ENCODE data around the gene GPT2.
A peak's percentile ranks its signal among the peaks of the same experiment; 100 is the strongest.

Gene GPT2

DNA sequence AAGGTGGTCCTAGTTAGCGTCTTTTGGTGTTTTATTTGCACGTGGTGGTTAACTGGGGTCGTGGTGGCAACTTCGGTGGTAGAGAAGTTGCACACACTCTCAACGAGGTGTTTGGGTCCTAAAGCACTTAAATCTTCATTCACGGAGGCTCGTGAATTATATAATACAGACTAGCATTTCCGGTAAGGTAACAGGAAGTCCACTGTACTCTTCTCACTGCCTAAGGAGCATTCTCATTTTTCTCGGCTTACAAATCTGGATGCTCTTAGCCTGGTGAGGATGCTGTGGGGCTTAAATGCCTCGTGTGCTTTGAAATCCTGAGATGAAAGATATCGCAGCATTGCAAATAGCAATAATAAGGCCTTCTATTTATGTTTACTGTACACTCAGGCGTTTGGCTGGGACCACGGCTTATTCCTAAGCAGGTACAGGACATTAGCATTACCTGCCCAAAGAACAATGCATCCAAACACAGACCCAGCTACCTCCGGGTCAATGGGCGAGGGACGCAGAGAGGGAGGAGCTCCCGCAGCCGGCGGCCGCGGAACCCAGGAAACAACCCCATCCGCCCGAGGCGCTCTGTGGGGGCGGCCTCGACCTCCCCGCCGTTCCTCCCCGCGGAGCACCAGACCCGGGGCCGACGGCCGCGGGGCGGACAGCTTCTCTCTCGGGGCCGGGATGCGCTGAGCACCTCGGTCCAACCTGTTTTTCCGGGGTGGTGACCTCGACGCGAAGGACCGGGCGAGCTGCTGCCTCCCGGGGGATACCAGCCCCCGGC lies 88.5 kb downstream of the GPT2 start:
- no peaks in the 10 kb centered on the region for H3K27me3 Mint-ChIP-seq
- peaks cover 27 to 31% of the 10 kb centered on the region in 2 donors for H3K36me3 Mint-ChIP-seq
- H3K9me3 Mint-ChIP-seq, result no peaks in the 10 kb centered on the region
- ATAC-seq (replicated peaks) (peak; percentile 48 to 53), DNase-seq (peak; percentile 27)
- H3K4me3 Mint-ChIP-seq, result peak overlapping the region; percentile 91 to 97
- H3K27ac Mint-ChIP-seq, result peak overlapping the region; percentile 97
- H3K4me1 Mint-ChIP-seq, result peaks cover 26 to 61% of the 10 kb centered on the region in 2 donors

DNA sequence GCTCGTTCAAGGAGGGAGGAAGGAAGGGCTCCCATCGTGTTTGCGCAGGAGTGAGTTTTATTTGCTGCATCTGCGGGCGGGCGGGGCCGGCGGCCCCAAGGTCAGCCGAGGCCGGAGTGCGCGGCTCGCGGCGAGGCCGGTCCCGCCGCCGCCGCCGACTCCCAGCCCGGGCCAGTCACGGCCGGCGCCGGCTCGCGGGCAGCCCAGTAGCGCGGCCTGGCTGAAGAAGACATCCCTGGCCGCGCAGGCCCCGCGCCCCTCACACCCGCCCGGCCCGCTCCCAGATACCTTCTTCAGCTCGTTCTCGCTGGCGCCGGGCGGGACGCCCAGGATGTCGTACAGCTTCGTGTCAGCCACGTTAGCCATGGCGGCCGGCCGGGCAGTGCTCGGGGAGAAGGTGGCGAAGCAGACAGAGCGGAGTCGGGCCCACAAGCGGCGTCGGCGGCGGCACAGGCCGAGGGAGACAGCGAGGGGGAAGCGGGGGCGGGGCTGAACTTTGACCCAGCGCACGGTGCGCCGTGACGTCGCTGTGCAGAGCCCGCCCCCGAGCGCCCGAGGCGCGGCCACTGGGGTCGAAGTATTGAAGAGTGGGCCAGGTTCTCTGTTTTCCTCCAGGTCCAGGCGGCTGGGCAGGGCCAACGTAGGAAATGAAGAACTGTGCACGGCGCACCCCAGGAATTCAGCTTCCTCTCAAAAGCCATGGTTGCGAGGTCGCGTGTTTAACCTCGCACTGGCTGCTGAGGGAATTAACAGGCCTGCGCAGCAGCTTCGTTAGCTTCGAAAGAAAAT lies 89.2 kb downstream of the GPT2 start, which contains the start of gene DNAJA2:
Gene DNAJA2 (minus strand): TSS at position 468 of the 789 bp plus-strand sequence. CDS start 102 bp downstream, at position 366.
- peak; percentile 87 for DNase-seq
- Mint-ChIP-seq H3K27ac (peak within 1 kb of the TSS; percentile 97), H3K36me3 (peaks cover 22 to 31% of the 10 kb centered on the region in 2 donors), H3K9me3 (no peaks in the 10 kb centered on the region), H3K4me1 (peaks cover 26 to 61% of the 10 kb centered on the region in 2 donors), H3K4me3 (peak within 1 kb of the TSS; percentile 91 to 97), H3K27me3 (no peaks in the 10 kb centered on the region)
- ATAC-seq (replicated peaks), result peak; percentile 91 to 94

DNA sequence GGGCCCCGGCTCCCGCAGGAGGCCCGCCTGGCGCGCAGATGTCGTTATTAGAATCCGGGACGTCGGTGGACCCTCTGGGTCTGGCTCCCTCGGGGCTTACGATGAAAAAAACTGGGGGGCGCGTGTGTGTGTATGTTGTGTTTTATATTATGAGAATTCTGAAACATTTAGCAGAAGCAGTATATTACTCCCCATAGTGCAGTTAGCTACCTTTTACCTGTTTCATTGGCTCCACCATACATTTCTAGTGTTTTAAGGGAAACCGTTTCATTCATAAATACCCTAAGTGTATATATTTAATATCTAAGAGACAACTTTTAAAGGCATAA lies 89.8 kb downstream of the GPT2 start:
- no peak for DNase-seq
- H3K27me3 Mint-ChIP-seq, result no peaks in the 10 kb centered on the region
- H3K4me3 Mint-ChIP-seq, result peak overlapping the region; percentile 91 to 97
- H3K36me3 Mint-ChIP-seq, result peaks cover 20 to 28% of the 10 kb centered on the region in 2 donors
- peaks cover 26 to 58% of the 10 kb centered on the region in 2 donors for H3K4me1 Mint-ChIP-seq
- H3K27ac Mint-ChIP-seq, result peak overlapping the region; percentile 97
- no peaks in the 10 kb centered on the region for H3K9me3 Mint-ChIP-seq
- ATAC-seq (replicated peaks), result peak in 1 of 2 donors; percentile 0

DNA sequence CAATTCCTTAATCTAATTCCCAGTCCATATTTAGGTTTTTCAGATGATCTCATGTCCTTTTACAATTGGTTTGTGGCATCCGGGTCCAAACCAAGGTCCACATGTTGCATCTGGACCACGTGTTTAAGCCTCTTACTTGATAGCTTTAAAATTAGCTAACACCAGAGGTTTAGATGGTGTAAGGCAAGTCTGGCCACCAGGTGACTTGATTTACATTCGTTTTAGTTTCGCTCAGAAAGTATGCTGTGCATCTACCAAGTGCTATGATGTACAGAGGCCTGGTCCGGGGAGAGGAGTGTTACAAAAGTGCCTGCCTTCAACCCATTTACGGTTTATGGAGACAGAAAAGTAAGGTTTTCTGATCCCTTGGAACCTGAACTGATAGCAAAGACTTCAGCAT lies 90.2 kb downstream of the GPT2 start:
- Mint-ChIP-seq H3K27ac (peak overlapping the region; percentile 97), H3K4me1 (peaks cover 27 to 57% of the 10 kb centered on the region in 2 donors), H3K9me3 (no peaks in the 10 kb centered on the region), H3K27me3 (no peaks in the 10 kb centered on the region), H3K36me3 (peaks cover 19 to 26% of the 10 kb centered on the region in 2 donors), H3K4me3 (peak overlapping the region; percentile 91 to 97)
- DNase-seq, result peak; percentile 17
- peak; percentile 13 to 20 for ATAC-seq (replicated peaks)

DNA sequence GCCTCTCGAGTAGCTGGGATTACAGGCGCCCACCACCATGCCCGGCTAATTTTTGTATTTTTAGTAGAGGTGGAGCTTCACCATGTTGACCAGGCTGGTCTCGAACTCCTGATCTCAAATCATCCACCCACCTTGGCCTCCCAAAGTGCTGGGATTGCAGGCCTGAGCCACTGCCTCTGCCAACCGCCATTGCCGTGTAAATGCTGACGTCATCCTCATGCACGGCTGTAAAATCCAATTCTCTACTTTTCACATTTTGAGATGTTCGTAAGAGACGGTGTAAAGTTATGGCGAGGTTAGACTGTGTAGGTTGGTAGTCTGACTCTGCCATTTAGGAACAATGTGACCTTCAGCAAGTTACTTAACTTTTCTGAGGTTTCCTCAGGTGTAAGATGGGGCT lies 91.0 kb downstream of the GPT2 start:
- H3K9me3 Mint-ChIP-seq, result no peaks in the 10 kb centered on the region
- peak overlapping the region; percentile 97 for H3K27ac Mint-ChIP-seq
- ATAC-seq (replicated peaks) (no peak), DNase-seq (no peak)
- peak overlapping the region in 1 of 2 donors; percentile 97 for H3K4me3 Mint-ChIP-seq
- peaks cover 18 to 23% of the 10 kb centered on the region in 2 donors for H3K36me3 Mint-ChIP-seq
- H3K27me3 Mint-ChIP-seq, result no peaks in the 10 kb centered on the region
- peaks cover 30 to 58% of the 10 kb centered on the region in 2 donors for H3K4me1 Mint-ChIP-seq

DNA sequence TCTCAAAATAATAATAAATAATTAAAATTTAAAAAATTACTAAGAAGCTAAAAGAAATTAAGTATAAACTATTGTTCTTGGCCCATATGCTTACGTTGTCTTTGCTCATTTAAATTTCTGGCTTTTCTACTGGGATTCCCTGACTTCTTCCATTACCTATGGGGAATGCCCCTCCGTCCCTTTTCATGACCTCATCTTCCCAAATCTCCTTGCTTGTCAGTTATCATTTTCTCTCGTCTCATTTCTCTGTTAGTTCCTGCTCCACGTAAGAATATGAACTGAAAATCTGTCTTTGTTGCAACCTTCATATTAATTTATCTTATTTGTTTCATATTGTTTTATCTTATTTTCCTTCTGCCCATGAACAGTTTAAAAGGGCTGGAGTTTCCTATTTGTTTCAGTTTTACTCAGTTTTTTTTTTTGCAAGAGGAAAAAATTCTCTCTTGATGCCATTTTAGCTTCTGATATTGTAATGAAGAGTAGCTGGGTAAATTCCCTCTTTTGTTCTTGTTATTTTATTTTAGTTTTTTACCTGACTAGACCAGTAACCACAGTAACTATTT lies 91.8 kb downstream of the GPT2 start:
- Mint-ChIP-seq H3K4me3 (peak overlapping the region; percentile 33 to 57), H3K27ac (peak overlapping the region; percentile 86), H3K9me3 (no peaks in the 10 kb centered on the region), H3K27me3 (no peaks in the 10 kb centered on the region), H3K36me3 (peaks cover 16 to 19% of the 10 kb centered on the region in 2 donors), H3K4me1 (peaks cover 30 to 55% of the 10 kb centered on the region in 2 donors)
- DNase-seq (no peak), ATAC-seq (replicated peaks) (no peak)

DNA sequence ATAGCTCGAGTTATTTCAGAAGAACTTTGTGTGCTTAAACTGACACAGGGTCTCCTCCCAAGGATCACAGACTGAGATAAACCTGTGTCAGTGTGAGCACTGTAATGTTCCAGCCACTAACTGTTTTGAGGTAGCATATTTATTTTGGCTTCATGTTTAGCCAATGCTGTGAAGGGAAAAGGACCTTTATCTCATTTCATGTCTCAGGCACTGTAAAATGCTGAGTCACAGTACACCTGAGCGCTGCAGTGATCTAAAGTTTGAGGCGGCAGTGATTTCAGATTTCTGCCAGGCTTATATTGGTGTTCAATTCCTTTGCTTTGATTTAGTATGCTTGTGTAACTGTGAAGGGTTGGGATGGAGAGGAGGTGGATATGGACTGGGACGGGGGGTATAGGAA lies 92.4 kb downstream of the GPT2 start:
- no peak for DNase-seq
- peak overlapping the region; percentile 45 to 57 for H3K4me3 Mint-ChIP-seq
- H3K27me3 Mint-ChIP-seq, result no peaks in the 10 kb centered on the region
- peaks cover 28 to 49% of the 10 kb centered on the region in 2 donors for H3K4me1 Mint-ChIP-seq
- H3K27ac Mint-ChIP-seq, result peak overlapping the region; percentile 86
- no peak for ATAC-seq (replicated peaks)
- no peaks in the 10 kb centered on the region for H3K9me3 Mint-ChIP-seq
- H3K36me3 Mint-ChIP-seq, result peaks cover 13 to 15% of the 10 kb centered on the region in 2 donors

Measured in stimulated activated naive B cell treated with anti-CD40 and anti-IgM and Interleukin-4, amounts not matched to agents 10 μg/mL and 1 μg/mL and 100 μg/mL, for 72 hours (primary cell).